ENCODE measurements around the gene KCNG2.

Gene KCNG2

DNA sequence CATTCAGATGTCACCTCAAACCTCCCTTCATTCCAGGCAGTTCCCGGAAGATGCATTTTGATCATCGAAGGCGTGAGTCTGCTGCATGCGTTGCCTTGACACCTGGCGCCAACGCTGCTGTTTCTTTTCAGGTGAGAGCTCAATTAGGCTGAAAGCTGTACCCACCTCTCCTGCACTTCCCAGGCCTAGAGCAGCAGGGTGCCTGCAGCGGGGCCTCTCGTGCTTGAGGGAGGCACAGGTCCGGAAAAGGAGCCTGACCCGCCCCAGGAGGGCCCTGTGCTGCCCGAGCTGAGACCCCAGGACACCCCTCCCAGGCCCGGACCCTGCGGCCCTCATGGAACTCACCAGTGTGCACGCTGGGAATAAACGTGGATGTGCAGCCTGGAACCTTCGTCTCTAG lies 31.4 kb upstream of the KCNG2 start:
- no peak for DNase-seq (ENCODE audit: low read depth in 2 of 3, low spot score in 2 of 3)

DNA sequence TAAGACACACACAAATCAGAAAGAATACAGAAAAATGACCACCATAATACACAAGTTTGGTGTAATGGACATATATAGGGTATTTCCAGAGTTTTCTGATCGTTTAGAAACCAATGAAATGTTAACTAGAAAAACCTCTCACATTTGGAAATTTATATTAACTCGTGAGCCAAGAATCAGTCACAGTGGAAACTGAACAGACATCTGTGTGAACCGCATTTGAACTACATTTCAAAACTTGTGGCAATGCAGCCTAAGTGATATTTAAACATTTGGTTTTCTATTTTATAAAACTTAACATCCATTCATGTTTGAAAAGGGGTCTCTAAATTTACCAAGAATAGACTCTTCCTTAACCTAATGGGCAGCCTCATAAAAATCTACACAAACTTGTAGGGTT lies 29.0 kb upstream of the KCNG2 start:
- DNase-seq (ENCODE audit: low read depth in 2 of 3, low spot score in 2 of 3): no peak

DNA sequence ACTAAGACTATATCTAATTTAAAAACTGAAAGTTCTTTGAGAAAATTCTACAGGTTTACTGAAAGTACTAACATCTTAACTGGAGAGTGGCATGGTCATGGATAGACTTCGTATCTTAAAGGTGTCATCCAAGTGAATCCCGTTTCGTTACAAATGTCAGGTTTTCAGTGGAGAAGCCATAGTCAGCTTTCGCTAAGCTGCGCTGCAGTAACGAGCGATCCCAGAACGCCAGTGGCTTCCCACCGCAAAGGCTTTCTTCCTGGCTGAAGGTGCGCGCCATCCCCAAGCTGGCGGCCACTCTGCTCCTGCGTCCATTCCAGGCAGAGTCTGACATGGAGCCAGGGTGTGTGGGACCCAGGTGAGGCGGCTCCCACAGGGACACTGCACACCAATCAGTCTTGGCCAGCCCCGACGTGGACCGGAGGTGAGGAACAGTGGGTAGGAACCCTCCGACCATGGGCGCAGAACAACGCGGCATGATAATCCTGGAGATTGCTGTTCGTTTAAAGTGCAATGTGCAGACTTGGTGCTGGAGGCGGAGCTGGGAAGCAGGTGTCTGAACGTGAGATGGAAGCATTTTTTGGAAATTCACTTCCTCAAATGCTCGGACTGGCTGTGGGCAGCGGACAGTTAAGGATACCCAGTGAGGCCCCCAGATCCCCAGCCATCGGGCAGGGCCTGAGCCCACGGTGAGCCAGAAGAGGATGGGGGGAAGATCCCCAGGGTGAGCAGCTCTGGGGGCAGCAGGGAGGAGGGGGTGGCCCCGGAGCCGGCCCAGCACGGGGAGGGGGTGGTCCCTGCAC lies 27.8 kb upstream of the KCNG2 start:
- DNase-seq (ENCODE audit: low read depth in 2 of 3, low spot score in 2 of 3): no peak

DNA sequence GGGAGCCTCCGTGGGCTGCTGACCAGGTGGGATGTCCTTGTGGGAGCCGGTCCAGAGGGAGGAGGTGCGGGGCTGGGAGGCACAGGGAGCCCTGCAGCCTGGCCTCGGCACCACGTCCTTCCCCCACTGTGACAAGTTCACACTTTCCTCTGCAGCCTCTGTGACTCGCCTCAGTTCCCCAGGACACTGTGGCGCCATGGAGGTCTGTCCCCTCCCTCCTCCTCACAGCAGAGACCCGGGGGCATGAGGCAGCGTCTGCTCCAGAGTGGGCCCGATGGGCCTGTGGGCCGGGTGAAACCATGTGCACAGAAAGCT lies 27.3 kb upstream of the KCNG2 start:
- no peak for DNase-seq (ENCODE audit: low read depth in 2 of 3, low spot score in 2 of 3)

DNA sequence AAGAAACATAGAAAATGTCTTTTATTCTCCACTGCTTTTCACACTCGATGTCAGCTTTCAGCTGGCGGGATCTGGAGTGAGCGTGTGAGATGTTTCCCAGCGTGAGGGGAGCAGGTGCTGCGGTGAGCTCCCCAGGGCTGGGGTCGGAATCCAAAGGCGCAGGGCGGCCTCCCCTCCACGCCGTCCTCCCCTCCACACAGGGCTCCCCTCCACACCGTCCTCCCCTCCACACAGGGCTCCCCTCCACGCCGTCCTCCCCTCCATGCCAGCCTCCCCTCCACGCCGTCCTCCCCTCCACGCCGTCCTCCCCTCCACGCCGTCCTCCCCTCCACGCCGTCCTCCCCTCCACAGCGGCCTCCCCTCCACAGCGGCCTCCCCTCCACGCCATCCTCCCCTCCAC lies 26.9 kb upstream of the KCNG2 start:
- no peak for DNase-seq (ENCODE audit: low read depth in 2 of 3, low spot score in 2 of 3)

DNA sequence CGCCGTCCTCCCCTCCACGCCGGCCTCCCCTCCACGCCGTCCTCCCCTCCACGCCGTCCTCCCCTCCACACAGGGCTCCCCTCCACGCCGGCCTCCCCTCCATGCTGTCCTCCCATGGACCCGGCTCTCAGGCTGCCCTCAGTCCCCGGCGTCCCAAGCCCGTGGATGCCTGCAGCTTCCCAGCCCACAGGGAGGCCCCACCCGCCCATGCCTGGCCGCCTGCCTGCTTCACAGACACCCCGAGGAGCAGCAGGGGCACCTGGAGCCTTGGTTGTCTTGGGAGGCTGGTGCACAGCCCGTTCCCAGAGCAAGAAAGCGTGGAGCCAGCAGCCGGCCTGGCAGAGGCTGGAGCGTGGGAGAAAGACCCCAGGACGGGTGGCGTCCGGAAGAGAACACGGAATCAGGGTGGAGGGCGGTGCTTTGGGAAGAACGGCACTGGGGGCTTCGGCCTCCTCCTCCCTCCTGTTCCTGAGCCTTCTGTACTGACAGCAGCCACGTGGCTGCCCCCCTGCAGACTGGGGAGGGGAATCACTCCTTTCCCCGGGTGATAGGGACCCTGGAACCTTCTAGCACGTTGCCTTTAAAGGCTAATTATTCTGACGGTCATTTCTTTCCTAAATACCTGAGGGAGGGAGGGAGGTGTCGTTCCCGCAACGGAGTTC lies 26.2 kb upstream of the KCNG2 start:
- DNase-seq (ENCODE audit: low read depth in 2 of 3, low spot score in 2 of 3): no peak

DNA sequence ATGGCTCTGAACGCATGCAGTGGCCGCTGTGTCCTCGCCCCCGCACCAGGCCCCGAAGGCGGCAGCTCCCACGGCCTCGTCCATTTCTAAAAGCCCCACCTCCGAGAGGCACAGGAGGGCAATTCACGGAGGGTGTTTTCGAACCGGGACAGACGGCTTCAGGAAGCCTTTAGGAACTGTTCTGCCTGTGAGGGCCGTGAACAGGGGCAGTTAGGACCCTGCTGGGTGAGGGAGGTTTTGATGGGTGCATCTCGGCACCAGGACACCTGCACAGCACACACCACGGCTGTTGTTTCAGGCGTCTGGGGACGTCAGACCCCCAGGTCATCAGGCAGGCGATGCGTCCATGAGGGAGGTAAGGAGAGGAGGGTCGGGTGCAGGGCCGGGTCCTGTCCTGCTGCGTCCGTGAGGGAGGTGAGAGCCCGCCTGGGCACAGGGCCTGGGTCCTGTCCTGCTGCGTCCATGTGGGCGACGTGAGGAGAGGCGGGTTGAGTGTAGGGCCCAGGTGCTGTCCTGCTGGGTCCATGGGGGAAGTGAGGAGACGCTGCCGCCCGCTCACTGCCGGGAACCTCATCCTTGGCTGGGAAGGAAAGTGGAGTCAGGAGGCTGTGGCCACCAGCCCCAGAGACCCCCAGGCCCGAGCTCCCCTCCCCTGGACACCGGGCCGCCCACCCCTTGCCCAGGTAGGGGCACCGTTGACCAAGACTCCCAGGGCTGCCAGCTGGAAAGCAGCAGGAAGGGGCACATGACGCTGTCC lies 25.5 kb upstream of the KCNG2 start:
- DNase-seq (ENCODE audit: low read depth in 2 of 3, low spot score in 2 of 3): no peak

DNA sequence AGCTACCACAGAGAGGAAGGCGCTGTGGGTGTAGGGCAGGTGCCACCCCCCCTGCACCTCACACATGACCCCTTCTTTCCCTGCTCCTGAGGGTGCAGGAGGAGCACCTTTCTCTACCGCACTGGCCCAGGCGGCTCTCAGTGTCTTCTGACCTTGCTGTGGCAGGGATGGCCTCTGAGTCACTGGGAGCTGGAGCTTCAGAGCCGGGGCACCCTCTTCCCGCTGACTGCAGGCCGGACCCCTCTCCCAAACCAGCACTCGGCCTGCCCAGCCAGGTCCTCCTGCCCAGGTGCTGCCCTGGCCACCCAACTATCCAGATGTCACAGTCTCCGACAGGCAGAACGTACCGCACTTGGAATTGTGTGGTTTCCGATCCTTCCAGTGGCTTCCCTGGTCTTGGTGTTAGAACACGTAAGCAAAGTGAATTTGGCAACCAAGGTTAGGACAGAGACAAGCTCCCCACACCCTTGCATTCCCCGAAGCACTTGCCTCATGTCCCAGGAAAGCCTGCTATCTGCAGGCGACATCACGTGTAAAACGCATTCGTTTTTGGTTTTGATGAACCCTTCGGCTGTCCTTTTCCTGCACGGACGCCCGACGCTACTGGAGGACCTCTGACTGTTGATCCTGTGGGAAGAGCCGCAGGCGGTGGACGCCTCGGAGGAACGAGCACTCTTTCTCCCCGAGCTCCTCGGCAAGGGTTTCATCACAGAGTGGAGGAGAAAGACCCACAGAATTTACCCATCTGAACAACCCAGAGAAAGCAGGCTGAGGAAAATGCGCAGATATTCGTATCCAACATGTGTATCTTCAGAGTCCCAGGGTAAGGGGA lies 24.7 kb upstream of the KCNG2 start:
- no peak for DNase-seq (ENCODE audit: low read depth in 2 of 3, low spot score in 2 of 3)

DNA sequence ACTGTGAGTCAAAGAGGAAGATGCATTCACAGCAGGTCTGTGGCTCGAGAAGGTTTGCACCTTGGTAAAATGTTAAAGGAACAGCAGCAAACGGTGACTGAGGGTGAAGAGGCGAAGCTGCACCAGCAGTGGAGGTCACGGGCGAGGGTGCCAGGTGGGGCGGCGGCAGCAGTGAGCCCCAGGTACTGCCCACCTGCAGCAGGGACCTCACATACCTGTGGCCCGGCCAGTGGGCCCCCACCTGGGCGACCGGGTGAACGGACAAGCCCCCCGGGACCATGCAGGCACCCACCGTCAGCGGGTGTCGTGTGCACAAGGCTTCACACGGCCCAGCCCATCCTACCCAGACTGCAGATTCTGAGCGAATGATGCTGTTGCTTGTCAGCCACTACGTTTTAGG lies 23.6 kb upstream of the KCNG2 start:
- DNase-seq (ENCODE audit: low read depth in 2 of 3, low spot score in 2 of 3): no peak

DNA sequence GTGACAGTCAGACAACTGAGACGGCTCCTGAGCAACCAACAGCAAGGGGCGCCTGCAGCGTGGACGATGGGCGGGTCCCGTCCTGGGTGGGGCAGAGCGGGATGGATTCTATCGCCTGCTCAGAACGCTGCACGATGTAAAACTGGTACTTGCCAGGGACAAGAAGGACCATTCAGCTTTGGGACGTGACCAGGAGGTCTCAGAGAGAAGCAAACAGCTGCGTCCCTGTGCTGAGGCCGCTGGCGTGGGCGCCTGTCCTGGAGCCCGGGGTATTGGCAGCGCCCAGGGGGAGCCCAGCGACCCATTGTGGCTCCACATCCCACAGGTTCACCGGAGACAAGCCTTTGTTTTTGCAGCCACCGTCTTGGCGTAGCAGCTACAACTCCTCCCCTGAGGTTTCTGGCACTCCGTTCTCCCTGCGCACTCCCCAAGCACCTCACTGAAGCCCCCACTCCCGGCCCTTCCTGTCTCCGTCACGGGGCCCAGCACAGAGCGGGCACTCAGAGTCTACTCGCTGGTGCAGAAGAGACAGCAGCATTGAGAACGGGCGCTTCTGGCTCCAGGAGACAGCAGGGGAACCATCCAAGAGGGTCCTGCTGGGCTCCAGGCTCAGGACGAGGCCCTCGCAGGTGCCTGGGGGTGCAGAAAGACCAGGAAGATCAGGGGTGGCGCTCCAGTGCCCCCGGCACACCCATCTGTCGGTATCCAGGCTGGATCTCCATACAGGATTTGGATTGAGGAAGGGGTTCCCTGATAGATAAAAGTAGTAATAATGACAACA lies 22.1 kb upstream of the KCNG2 start:
- DNase-seq (ENCODE audit: low read depth in 2 of 3, low spot score in 2 of 3): no peak

DNA sequence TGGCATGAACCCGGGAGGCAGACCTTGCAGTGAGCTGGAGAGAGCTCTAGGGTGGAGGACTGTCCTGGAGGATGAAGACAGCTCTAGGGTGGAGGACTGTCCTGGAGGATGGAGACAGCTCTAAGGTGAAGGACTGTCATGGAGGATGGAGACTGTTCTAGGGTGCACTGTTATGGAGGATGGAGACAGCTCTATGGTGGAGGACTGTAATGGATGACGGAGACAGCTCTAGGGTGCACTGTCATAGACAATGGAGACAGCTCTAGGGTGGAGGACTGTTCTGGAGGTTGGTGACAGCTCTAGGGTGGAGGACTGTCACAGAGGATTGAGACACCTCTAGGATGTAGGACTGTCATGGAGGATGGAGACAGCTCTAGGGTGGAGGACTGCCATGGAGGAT lies 21.1 kb upstream of the KCNG2 start:
- DNase-seq (ENCODE audit: low read depth in 2 of 3, low spot score in 2 of 3): no peak

DNA sequence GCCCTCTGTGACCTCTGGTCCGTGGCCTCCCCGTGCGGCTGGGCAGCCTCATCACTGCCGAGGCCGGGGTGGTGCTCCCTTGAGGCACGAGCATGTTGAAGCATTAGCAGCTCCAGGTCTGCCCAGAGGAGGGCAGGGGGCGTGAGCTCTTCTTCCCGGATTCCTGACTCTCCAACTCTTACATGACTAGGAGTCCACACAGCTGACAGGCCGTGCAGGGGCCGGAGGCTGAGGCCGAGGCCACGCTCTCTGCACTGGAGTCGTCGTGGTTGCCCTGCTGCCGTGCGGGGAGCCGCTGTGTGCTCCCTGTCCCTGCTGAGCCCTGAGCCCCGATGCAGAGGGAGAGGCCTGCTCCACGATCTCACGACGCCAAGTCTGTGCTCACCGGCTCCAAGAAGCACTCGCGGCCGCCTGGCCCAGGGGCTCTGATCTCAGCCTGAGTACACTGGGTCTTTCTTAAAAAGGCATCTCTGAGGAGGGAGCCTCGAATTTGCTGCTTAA lies 19.4 kb upstream of the KCNG2 start:
- no peak for DNase-seq (ENCODE audit: low read depth in 2 of 3, low spot score in 2 of 3)

DNA sequence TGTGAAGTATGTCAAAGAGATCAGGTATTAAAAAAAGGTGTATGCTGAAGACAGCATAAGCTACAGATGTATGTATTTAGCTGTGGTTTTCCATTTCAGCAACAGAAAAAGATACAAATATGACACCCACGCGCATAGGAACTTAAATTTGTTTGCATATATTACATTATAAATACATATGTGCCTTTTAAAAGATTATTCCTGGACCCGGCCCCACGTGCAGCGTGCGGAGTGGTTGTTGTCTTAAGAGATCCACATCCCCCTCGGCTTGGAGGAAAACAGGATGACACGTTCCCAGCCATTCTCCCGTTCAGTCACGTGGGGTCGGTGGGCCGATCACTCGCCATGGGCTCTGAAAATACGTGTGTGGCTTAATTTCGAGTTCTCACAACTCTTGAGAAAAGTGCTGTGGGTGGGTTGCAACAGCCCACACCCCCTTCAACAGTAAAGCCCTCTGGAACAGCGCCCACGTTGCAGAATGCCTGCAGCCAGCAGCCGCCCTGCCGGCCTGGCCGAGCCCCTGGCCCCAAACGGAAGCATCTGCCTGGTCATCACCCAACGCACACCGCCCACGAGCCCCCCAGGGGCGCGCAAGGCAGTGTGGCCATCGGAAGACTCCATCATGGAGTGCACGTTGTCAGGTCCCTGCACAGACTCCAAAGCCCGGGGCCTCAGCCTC lies 18.6 kb upstream of the KCNG2 start:
- no peak for DNase-seq (ENCODE audit: low read depth in 2 of 3, low spot score in 2 of 3)

DNA sequence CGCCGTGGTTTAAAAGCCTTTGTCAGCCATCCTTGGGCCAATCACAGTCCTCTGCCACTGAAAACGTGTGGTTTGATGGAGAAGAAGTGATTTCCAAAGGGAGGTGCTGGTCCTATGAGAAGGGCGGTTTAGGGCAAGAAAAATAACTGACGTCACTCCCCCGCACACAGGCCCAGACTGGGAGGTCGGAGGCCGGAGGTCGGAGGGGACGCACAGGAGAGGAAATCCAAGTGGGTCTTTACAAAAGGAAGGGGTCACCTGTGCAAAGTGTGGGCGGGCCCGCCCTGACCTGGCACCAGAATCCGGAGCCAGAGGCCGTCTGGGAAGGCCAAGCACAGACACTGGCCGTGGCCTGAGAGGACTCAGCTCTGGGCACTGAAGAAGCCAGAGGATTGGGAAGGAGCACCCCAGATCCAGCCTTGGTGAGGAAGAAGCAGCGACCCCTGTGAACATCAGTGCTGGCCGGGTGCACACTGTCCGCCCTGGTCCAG lies 18.0 kb upstream of the KCNG2 start:
- DNase-seq (ENCODE audit: low read depth in 2 of 3, low spot score in 2 of 3): no peak

DNA sequence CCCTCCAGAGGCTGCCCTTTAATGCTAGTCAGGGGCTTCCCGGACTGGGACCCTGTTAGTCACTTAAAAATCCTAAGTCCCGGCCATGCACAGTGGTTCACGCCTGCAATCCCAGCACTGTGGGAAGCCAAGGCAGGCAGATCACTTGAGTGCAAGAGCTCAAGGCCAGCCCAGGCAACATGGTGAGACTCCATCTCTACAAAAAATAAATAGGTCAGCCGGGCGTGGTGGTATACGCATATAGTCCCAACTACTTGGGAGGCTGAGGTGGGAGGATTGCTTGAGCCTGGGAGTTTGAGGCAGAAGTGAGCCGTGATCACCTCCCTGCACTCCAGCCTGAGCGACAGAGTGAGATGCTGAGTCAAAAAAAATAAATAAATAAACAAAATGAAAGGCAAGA lies 17.2 kb upstream of the KCNG2 start:
- DNase-seq (ENCODE audit: low read depth in 2 of 3, low spot score in 2 of 3): no peak

DNA sequence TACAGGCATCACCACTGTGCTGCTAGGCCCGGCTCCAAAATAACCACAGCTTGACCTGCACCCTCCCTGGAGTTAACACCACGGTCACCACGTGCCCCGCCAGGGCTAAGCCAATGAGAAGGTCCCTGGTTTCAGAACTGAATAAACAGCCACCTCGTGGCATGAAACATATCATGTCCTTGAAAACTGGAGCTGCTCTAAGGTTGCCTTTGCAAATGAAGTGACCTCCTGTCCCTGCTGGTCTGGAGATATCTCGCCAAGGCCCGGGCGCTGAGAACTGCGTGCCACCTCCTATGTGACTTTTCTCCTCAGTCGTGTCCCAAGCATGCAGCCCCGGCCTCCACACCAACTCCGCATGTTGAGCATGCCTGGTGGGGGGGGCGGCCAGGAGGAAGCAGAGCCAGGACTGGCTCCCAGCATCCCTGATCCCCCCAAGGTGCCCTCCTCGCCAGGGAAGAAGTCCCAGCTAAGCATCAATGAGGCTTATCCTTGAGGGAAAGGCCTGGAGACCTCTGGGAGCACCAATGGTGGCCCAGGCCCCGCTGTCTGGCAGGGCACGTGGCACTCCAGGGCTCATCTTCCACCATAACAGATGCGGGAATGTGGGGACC lies 16.3 kb upstream of the KCNG2 start:
- DNase-seq (ENCODE audit: low read depth in 2 of 3, low spot score in 2 of 3): no peak

DNA sequence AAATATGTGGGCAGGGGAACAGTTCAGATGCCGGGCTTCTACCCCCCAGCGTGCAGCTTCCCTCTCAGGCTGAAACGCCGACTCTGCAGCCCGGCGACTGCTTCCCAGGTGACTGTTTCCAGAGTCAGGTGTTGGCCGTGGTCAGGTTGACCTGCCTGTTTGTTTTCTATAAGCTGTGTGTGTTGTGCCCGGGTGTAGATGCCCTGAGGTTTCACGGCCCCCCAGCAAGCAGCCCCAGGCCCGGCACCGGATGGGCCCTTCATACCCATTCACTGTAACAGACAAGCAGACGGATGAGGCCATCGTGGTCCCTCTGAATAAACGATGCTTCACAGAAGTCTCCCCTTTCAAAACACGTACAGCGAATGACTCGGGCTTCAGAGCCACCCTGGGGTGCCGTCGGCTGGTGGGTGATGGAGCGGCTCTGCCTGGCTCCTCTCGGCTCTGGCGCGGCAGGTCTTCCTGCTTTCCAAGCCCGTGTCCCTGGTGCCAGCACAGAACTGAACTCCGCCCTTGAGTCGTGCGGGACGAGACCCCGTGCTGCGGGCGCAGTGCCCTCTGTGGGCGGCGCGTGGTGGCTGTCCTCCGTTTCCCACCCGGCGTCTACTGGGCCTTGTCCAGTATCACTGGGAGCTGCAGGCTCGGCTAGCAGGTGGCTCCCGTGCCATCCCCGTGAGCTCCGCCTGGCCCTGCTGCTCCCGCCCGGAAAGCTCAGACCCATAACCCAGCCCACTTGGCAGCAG lies 15.0 kb upstream of the KCNG2 start:
- no peak for DNase-seq (ENCODE audit: low read depth in 2 of 3, low spot score in 2 of 3)

DNA sequence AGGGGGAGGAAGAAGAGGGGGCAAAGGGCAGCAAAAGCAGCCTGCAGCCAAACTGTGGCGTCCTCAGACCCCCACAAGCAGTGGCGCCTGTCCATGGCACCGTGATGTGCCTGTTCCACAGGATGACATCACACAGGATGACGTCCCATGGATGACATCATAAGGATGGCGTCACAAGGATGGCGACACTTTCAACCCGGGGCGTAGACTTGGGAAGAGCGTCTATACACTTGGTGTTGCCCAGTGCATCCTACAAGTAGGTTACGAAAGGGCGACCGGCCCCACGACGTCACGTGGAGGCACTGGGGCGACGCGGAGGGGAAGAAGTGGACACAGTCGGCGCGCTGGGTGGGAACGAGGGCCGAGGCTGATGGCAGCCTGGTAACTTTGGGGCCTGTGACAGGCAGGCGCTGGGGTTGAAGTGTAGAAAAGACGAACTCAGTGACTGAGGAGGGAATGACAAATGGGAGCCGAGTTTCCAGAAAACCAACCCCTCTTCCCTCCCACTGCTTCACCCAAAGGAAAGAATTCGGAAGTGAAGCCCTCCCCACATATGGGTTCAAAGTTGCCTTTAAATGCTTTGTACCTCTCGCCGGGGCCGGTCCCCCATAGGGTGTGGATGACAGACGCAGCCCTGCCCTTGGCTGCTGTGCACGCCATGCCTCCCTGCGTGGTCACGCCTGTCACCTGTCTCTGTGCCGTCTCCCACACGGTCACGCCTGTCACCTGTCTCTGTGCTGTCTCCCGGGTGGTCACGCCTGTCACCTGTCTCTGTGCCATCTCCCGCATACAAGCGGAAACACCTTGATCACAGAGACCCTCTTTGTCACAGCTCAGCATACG lies 13.4 kb upstream of the KCNG2 start:
- no peak for DNase-seq (ENCODE audit: low read depth in 2 of 3, low spot score in 2 of 3)

Measured in activated CD8-positive, alpha-beta memory T cell treated with anti-CD3 and anti-CD28 coated beads for 48 hours (primary cell).